ENCODE results near the gene PPP1CA.

Gene PPP1CA

DNA sequence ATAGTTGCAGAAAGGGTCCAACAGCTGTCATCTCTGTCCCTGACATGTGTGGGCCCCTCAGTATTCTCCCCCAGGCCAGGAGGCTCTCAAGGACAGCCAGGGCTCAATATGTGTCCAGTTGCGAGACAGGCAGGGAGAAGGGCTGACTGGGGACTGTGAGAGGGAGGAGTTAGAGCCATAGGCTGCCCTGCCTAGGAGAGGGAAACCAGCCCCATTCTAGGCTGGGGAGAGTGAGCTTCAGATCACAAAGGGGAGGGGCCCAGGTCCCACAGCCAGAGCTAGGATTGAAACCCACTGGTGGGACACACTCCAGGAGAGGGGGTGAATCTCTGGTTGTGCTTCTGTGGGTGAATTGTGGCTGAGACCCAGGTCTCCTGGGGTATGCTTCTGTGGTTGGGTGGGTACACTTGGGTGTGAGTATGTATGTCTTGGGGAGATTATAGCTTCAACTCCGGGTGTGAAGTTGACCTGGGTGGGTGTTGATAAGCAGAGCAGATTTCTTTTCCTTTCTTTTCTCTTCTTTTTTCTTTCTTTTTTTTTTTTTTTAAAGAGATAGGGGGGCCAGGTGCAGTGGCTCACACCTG is 11.7 kb upstream of the PPP1CA start:
- TF ChIP-seq, protein P1, sequence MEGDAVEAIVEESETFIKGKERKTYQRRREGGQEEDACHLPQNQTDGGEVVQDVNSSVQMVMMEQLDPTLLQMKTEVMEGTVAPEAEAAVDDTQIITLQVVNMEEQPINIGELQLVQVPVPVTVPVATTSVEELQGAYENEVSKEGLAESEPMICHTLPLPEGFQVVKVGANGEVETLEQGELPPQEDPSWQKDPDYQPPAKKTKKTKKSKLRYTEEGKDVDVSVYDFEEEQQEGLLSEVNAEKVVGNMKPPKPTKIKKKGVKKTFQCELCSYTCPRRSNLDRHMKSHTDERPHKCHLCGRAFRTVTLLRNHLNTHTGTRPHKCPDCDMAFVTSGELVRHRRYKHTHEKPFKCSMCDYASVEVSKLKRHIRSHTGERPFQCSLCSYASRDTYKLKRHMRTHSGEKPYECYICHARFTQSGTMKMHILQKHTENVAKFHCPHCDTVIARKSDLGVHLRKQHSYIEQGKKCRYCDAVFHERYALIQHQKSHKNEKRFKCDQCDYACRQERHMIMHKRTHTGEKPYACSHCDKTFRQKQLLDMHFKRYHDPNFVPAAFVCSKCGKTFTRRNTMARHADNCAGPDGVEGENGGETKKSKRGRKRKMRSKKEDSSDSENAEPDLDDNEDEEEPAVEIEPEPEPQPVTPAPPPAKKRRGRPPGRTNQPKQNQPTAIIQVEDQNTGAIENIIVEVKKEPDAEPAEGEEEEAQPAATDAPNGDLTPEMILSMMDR (IDR thresholded peaks at IDR 0.05; ENCODE audit: low read depth, low read length), result no peak
- no peak overlapping the region; the same call in 1 of the 2 replicates for H3K27ac ChIP-seq
- no peaks in the 10 kb centered on the region for H3K27me3 ChIP-seq (ENCODE audit: insufficient read depth, low read depth, severe bottlenecking)
- no peak for DNase-seq
- H3K4me3 ChIP-seq (ENCODE audit: low read depth, low read length), result no peak overlapping the region
- no peaks in the 10 kb centered on the region for H3K9me3 ChIP-seq (ENCODE audit: severe bottlenecking)
- no peaks in the 10 kb centered on the region for H3K36me3 ChIP-seq

DNA sequence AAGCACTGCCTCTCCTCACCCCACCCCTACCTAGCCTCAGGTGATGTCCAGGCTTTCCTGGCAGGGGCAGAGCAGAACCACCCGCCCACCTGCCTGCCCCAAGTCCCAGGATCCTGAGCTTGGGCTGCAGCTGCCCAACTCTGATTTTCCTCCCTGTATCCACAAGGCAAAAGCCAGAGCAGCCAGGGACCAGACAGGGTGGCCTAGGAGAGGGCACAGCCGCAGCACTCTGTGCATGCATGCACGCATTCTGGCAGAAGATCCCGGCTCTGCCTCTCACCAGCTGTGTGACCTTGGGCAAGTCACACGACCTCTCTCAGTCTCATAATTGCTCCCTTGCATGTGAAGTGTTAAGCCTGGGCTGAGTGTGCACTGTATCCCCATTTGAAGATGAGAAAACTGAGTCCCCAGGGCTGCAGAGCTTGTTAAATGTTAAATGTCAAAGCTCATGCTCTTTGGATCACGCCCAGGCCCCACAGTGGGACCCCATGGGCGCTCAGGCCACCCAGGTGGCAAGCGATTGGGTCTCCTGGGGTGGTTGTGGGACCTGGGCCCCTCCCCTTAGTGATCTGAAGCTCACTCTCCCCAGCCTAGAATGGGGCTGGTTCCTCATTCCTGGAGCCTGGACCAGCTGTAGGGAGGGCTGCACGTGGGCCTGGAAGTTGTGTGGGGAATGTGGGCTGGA is 11.0 kb upstream of the PPP1CA start:
- Histone ChIP-seq H3K36me3 (no peaks in the 10 kb centered on the region), H3K4me3 (ENCODE audit: low read depth, low read length) (no peak overlapping the region), H3K27ac (no peak overlapping the region), H3K27me3 (ENCODE audit: insufficient read depth, low read depth, severe bottlenecking) (no peaks in the 10 kb centered on the region), H3K9me3 (ENCODE audit: severe bottlenecking) (no peaks in the 10 kb centered on the region)
- TF ChIP-seq, protein P1 (IDR thresholded peaks at IDR 0.05; ENCODE audit: low read depth, low read length), result no peak
- DNase-seq, result no peak

- Histone ChIP-seq H3K9me3 (ENCODE audit: severe bottlenecking) (no peaks in the 10 kb centered on the region), H3K27me3 (ENCODE audit: insufficient read depth, low read depth, severe bottlenecking) (no peaks in the 10 kb centered on the region), H3K36me3 (no peaks in the 10 kb centered on the region), H3K4me3 (ENCODE audit: low read depth, low read length) (no peak overlapping the region), H3K27ac (no peak overlapping the region)
- TF ChIP-seq, protein P1 (IDR thresholded peaks at IDR 0.05; ENCODE audit: low read depth, low read length), result no peak
- DNase-seq, result no peak
These were observed 10.1 kb upstream of the PPP1CA start for GRCh38 chr11:67411785-67412152.

DNA sequence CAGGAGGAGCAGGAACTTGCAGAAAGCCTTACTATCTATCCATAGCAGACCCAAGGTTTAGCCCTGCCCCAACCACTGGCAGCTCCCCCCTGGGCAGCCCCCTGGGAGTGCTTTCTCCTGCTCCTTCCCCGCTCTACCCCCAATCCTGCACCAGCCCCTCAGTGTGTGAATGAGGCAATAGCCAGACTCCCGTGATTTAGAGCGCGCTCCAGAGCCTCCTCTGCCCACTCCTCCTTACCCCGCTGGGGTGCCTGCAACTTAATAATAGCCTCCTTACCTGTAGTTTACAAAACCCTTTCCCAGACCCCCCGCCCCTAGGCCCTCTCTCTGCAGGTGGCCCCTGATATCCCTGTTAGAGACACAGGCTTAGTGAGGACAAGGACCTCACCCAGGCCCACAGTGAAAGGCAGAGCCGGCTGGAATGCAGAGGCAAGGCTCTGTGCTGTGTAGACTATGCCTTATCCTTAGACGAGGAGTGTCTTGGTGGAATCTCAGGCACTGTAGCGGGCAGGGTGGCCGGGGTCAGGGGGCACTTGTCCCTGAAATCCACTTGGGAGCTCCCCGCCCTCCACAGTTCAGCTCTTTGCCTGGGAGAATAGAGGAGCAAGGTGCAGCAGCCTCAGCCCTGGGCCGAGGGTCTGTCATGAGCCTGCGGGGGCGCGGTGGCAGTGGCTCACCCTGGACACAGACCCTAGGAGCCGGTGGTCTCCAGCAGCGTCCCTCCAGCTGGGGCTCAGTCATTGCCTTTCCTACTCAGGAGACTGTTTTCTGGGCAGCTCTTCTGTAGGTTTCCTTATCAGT is 9.5 kb upstream of the PPP1CA start:
- TF ChIP-seq, protein P1 (IDR thresholded peaks at IDR 0.05; ENCODE audit: low read depth, low read length), result no peak
- Histone ChIP-seq H3K27ac (no peak overlapping the region), H3K4me3 (ENCODE audit: low read depth, low read length) (no peak overlapping the region), H3K9me3 (ENCODE audit: severe bottlenecking) (no peaks in the 10 kb centered on the region), H3K36me3 (no peaks in the 10 kb centered on the region), H3K27me3 (ENCODE audit: insufficient read depth, low read depth, severe bottlenecking) (no peaks in the 10 kb centered on the region)
- DNase-seq, result no peak

DNA sequence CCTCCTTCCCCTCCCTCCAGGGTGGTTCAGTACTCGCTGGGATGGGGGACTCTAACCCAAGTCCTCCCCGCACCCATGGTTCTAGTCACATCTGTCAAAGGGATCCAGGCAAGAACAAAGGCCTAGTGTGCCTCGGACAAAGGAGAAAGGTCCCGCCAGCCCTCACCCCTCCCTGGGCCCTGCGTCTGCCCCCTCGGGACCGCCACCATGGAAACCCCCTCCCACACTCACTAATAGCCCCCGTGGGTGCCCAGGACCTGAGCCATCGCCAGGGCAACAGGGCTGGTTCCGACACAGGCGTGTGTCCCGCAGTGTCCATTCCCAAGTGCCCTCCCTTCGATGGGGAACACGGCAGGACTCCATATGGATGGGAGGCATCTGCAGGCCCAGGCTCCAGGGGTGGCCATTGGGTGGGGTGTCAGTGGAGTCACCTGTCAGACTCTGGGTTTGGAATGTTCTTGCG is 8.7 kb upstream of the PPP1CA start:
- no peak for DNase-seq
- H3K27ac ChIP-seq, result no peak overlapping the region
- no peaks in the 10 kb centered on the region for H3K27me3 ChIP-seq (ENCODE audit: insufficient read depth, low read depth, severe bottlenecking)
- no peaks in the 10 kb centered on the region for H3K9me3 ChIP-seq (ENCODE audit: severe bottlenecking)
- TF ChIP-seq, protein P1 (IDR thresholded peaks at IDR 0.05; ENCODE audit: low read depth, low read length), result no peak
- H3K36me3 ChIP-seq, result no peaks in the 10 kb centered on the region
- H3K4me3 ChIP-seq (ENCODE audit: low read depth, low read length), result no peak overlapping the region

Measured in WERI-Rb-1 (cell line).